Testis (tissue), 2 donors: ENCODE measurements around the gene SSBP2.

Experiments
- CTCF ChIP-seq, 3 experiments: fragments of 450-650 bp in 2 of 3; fragments of 200-600 bp in 1 of 3; sonication (generic) in 1 of 3; IDR thresholded peaks; one replicate each; pipeline ENCODE4 v1.5.1; 2016 to 2019; ENCODE audit warnings: antibody characterized with exemption in 3 of 3, mild to moderate bottlenecking in 2 of 3, moderate library complexity in 1 of 3
- POLR2A ChIP-seq: fragments of 450-650 bp; IDR thresholded peaks from one replicate; pipeline ENCODE4 v1.6.1; 2017; ENCODE audit warnings: antibody characterized with exemption, mild to moderate bottlenecking, moderate library complexity

- no peak for TF ChIP-seq CTCF (IDR thresholded peaks at IDR 0.05)
- no peak for TF ChIP-seq POLR2A
These were observed 15.7 kb upstream of the SSBP2 start for GRCh38 chr5:81766611-81767010.
